GM12874 (cell line): ENCODE measurements around the gene CDC42BPA.

Source experiments
- CTCF ChIP-seq: IDR thresholded peaks from 2 replicates; pipeline ENCODE4 v1.5.1; 2011; ENCODE audit warnings: low read depth, mild to moderate bottlenecking, control low read depth, low read length, moderate library complexity; ENCODE audit not compliant: insufficient read depth

The CDC42BPA gene

GRCh38 chr1:226981838-226982237 is 336.5 kb downstream of the CDC42BPA start:
- no peak for TF ChIP-seq CTCF

GRCh38 chr1:226981386-226981817 is 336.9 kb downstream of the CDC42BPA start:
- TF ChIP-seq CTCF = no peak

- TF ChIP-seq CTCF = no peak
These were observed 337.5 kb downstream of the CDC42BPA start for GRCh38 chr1:226980565-226981385.

GRCh38 chr1:226980122-226980560 is 338.2 kb downstream of the CDC42BPA start:
- no peak for TF ChIP-seq CTCF

- TF ChIP-seq CTCF = no peak
These were observed 338.7 kb downstream of the CDC42BPA start for GRCh38 chr1:226979517-226980121.

GRCh38 chr1:226979115-226979516 is 339.2 kb downstream of the CDC42BPA start:
- no peak for TF ChIP-seq CTCF

- TF ChIP-seq CTCF = no peak
These were observed 339.7 kb downstream of the CDC42BPA start for GRCh38 chr1:226978432-226979114.
